Coronary artery (tissue), 2 donors: ENCODE data around the gene NCAPG.

Source experiments
- DNase-seq: peaks from one replicate; pipeline ENCODE4 v3.0.0-alpha.2; 2017; ENCODE audit warnings: low spot score
- H3K27ac ChIP-seq, 2 donors: fragments of 200-600 bp; sonication (generic); one replicate each; pipeline ENCODE4 v1.5.1; 2016 to 2019
- H3K4me3 ChIP-seq: fragments of 200-600 bp; sonication (generic); 2 replicates; pipeline ENCODE4 v1.5.1; 2016; ENCODE audit warnings: mild to moderate bottlenecking, moderate library complexity
- TF ChIP-seq, protein P1 (sequence below): fragments of 200-600 bp; sonication (generic); IDR thresholded peaks from one replicate; pipeline ENCODE4 v1.5.1; 2019; ENCODE audit warnings: antibody characterized with exemption

The NCAPG gene

DNA sequence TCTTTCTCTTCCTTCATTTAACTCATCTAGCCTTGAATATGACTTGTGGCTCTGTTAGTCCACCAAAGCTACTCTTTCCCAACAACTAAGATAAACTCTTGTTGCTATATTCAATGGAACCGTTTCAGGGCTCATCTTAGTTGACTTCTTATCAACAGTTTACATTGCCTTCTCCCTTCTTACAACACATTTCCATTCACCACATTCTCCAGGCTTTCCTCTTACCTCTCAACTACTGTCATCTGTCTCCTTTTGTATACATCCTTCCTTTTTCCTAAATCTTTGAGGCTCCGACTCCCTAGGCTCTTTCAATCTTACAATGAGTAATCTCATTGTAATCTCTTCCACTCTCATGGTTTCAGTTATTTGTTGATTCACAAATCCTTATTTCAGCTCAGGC, 58.5 kb downstream of the NCAPG start:
- TF ChIP-seq, protein P1, sequence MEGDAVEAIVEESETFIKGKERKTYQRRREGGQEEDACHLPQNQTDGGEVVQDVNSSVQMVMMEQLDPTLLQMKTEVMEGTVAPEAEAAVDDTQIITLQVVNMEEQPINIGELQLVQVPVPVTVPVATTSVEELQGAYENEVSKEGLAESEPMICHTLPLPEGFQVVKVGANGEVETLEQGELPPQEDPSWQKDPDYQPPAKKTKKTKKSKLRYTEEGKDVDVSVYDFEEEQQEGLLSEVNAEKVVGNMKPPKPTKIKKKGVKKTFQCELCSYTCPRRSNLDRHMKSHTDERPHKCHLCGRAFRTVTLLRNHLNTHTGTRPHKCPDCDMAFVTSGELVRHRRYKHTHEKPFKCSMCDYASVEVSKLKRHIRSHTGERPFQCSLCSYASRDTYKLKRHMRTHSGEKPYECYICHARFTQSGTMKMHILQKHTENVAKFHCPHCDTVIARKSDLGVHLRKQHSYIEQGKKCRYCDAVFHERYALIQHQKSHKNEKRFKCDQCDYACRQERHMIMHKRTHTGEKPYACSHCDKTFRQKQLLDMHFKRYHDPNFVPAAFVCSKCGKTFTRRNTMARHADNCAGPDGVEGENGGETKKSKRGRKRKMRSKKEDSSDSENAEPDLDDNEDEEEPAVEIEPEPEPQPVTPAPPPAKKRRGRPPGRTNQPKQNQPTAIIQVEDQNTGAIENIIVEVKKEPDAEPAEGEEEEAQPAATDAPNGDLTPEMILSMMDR: no peak
- Histone ChIP-seq H3K27ac (no peak overlapping the region), H3K4me3 (no peak overlapping the region)
- DNase-seq: no peak

DNA sequence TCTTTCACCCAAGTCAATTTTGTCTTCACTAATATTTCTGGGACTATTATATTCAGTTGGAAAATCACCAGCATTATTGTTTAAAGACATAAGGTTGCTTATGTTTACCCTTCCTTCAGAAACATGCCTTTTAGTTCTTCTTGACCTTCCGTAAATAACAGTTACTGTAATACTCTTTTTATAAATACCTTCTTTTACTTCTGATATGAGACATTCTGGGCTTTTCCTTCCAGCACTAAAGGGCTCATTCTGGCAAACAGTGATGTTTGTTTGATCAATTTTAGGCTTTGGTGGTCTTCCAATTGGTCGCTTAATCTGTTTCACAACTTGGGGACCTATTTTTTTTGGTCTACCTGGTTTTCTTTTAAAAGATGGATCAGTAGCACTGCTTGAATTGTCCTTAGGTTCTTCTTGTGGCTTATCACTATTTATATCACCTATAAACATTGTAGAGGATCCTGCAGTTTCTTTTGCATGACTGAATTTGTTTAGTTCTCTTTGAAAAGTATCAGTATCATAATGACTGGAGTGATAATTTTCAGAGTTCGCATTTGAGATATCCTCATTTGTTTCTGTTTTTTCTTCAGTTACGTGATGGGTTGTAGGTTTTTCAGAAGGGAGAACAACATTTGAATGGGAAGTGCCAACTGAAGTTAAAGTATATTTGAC, 64.8 kb downstream of the NCAPG start:
- Histone ChIP-seq H3K27ac (no peak overlapping the region), H3K4me3 (no peak overlapping the region)
- TF ChIP-seq, protein P1: no peak
- DNase-seq: no peak

DNA sequence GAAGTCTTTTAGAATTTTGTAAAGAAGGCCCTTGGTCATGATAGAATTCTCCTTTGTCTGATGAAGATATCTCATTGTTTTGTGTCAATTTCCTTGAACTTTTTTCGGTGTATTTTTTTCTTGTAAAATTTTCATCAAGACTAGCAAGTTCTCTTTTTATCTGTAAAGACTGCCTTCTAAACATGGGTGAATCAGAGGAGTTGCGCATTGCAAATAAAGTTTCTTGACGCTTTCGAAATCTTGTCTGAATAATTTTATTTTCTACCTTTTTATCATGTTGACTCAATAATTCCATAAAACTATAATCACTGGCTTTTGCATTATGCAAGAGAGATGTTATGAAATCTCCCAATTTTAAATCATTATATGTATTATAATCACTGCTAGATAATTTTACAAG, 66.2 kb downstream of the NCAPG start:
- DNase-seq: no peak
- Histone ChIP-seq H3K27ac (no peak overlapping the region), H3K4me3 (no peak overlapping the region)
- TF ChIP-seq, protein P1: no peak

DNA sequence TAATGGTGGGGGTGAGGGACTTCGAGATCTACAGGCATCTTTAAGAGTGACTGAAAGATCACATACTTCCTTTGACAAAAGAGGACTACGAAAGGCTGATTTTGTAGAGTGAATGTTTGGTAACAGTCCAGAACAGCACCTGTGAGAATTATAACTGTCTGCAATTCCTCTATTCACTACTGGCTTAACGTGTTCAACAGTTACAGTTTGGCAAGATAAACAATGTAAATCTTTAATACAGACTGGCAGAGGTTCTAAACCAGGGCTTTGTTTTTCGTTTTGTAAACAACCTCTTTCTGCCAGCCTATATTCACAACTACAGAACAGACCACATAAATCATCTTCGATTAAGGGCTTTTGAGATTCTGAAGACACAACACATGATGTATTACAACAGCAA, 66.9 kb downstream of the NCAPG start:
- Histone ChIP-seq H3K4me3 (no peak overlapping the region), H3K27ac (no peak overlapping the region)
- DNase-seq: no peak
- TF ChIP-seq, protein P1: no peak

DNA sequence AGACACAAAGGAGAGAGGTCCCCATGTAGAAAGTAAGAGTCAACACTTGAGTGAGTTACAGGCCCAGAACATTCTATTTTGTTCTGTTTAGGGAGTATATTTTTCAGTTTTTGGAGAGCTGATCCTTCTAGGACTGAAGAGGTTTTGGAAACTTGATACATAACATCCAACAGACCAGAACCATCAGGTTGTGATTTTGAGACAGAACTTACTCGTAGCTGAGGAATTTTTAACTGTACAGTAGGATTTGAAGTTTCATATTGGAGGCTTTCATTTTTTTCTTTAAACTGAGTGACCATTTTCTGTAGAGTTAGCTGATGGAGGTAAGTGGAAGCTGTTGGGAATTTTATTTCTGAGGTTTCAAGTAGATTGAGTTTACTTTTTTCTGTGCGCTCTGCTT, 73.3 kb downstream of the NCAPG start:
- DNase-seq: no peak
- TF ChIP-seq, protein P1: no peak
- no peak overlapping the region for H3K4me3 ChIP-seq
- H3K27ac ChIP-seq: no peak overlapping the region

DNA sequence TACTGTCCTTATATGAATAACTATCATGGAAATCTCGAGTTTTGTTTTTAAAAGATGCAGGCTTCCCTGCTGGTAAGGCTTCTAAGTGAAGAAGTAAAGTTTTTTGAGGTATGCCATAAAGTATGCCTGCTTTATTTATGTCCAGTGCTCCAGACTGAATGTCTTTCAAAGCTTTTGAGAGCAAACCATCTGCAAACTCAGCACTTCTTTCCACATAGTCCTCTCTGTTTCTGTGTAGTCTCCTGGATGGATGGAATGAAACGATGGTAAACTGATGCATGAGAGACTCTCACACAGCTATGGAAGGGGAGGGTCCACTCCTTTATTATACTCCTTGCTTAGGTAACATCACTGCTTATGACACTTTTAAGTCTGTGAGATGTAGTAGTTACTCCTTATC, 73.7 kb downstream of the NCAPG start:
- H3K27ac ChIP-seq: no peak overlapping the region
- TF ChIP-seq, protein P1: no peak
- H3K4me3 ChIP-seq: no peak overlapping the region
- DNase-seq: no peak

DNA sequence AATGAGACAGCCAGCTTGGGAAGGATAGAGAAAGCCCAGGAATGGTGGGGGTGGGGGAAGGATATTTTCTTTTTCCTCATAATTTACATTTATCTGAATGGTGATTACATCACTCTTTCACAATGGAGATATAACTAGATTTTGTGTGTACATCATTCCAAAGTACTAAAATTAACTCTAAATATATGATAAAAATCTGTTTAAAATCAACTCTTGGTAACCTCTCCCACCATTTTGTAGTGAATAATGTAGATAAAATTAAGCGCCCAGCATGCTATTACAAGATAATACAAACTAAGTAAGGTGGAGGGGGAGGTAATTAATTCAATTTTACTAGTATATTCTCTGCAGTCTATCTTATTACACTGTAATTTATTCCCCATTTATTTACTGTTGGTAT, 78.9 kb downstream of the NCAPG start:
- DNase-seq: no peak
- Histone ChIP-seq H3K4me3 (no peak overlapping the region), H3K27ac (no peak overlapping the region)
- TF ChIP-seq, protein P1: no peak
